ENCODE results near the gene TRDN.
"Not testable (repeated sequence)": the region's sequence is repeated elsewhere in the genome, so short reads cannot be mapped to it uniquely, and the experiment has no call there.

TRDN gene

GRCh38 chr6:123562677-123563076, 74.1 kb downstream of the TRDN start:
- DNase-seq (ENCODE audit: low spot score), result no peak
- Histone ChIP-seq H3K36me3 (ENCODE audit: low read depth) (no peaks in the 10 kb centered on the region), H3K4me3 (ENCODE audit: severe bottlenecking) (no peak overlapping the region), H3K27me3 (ENCODE audit: insufficient read depth, poor library complexity, severe bottlenecking) (no peaks in the 10 kb centered on the region), H3K27ac (ENCODE audit: poor library complexity, severe bottlenecking) (no peak overlapping the region), H3K4me1 (ENCODE audit: insufficient read depth, poor library complexity, severe bottlenecking) (no peaks in the 10 kb centered on the region), H3K9me3 (ENCODE audit: severe bottlenecking) (no peaks in the 10 kb centered on the region)
- TF ChIP-seq, protein P1, sequence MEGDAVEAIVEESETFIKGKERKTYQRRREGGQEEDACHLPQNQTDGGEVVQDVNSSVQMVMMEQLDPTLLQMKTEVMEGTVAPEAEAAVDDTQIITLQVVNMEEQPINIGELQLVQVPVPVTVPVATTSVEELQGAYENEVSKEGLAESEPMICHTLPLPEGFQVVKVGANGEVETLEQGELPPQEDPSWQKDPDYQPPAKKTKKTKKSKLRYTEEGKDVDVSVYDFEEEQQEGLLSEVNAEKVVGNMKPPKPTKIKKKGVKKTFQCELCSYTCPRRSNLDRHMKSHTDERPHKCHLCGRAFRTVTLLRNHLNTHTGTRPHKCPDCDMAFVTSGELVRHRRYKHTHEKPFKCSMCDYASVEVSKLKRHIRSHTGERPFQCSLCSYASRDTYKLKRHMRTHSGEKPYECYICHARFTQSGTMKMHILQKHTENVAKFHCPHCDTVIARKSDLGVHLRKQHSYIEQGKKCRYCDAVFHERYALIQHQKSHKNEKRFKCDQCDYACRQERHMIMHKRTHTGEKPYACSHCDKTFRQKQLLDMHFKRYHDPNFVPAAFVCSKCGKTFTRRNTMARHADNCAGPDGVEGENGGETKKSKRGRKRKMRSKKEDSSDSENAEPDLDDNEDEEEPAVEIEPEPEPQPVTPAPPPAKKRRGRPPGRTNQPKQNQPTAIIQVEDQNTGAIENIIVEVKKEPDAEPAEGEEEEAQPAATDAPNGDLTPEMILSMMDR (IDR thresholded peaks at IDR 0.05; ENCODE audit: poor library complexity, severe bottlenecking), result no peak
- ATAC-seq (ENCODE audit: low read depth), result no peak

DNA sequence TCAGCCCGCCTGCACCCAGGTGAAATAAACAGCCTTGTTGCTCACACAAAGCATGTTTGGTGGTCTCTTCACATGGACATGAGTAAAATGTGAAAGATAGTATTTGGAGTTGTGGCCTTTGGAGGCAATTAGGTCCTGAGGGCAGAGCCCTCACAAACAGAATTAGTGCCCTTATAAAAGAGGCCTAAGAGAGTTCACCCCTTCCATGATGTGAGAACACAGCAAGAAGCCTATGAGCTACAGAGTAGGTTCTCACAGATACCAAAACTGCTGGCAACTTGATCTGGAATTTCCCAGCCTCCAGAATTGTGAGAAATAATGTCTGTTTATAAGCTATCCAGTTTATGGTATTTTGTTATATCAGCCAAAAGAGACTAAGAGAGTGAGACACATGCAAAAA, 74.5 kb downstream of the TRDN start:
- no peak overlapping the region for H3K4me3 ChIP-seq (ENCODE audit: severe bottlenecking)
- ATAC-seq (ENCODE audit: low read depth) (no peak), DNase-seq (ENCODE audit: low spot score) (no peak)
- H3K27ac ChIP-seq (ENCODE audit: poor library complexity, severe bottlenecking), result no peak overlapping the region
- no peaks in the 10 kb centered on the region for H3K9me3 ChIP-seq (ENCODE audit: severe bottlenecking)
- H3K36me3 ChIP-seq (ENCODE audit: low read depth), result no peaks in the 10 kb centered on the region
- TF ChIP-seq, protein P1 (IDR thresholded peaks at IDR 0.05; ENCODE audit: poor library complexity, severe bottlenecking), result no peak
- no peaks in the 10 kb centered on the region for H3K27me3 ChIP-seq (ENCODE audit: insufficient read depth, poor library complexity, severe bottlenecking)
- no peaks in the 10 kb centered on the region for H3K4me1 ChIP-seq (ENCODE audit: insufficient read depth, poor library complexity, severe bottlenecking)

- H3K4me1 ChIP-seq (ENCODE audit: insufficient read depth, poor library complexity, severe bottlenecking); H3K36me3 ChIP-seq (ENCODE audit: low read depth); H3K27me3 ChIP-seq (ENCODE audit: insufficient read depth, poor library complexity, severe bottlenecking); ATAC-seq (ENCODE audit: low read depth); DNase-seq (ENCODE audit: low spot score); H3K9me3 ChIP-seq (ENCODE audit: severe bottlenecking); H3K27ac ChIP-seq (ENCODE audit: poor library complexity, severe bottlenecking); H3K4me3 ChIP-seq (ENCODE audit: severe bottlenecking): not testable (repeated sequence)
Measured at GRCh38 chr6:123559816-123560215, 76.9 kb downstream of the TRDN start.

DNA sequence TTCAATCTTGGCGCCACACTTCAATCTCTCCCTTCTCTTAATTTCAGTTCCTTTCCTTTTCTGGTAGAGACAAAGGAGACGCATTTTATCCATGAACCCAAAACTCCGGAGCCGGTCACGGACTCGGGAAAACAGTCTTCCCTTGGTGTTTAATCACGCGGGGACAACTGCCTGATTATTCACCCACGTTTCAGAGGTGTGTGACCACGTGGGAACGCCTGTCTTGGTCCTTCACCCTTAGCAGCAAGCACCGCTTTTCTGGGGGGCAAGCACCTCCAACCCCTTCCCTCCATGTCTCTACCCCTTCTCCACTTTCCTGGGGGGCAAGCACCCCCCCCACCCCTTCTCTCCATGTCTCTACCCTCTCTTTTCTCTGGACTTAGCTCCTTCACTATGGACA, 79.3 kb downstream of the TRDN start:
- H3K36me3 ChIP-seq (ENCODE audit: low read depth); H3K27ac ChIP-seq (ENCODE audit: poor library complexity, severe bottlenecking); H3K9me3 ChIP-seq (ENCODE audit: severe bottlenecking); DNase-seq (ENCODE audit: low spot score); H3K4me3 ChIP-seq (ENCODE audit: severe bottlenecking); H3K4me1 ChIP-seq (ENCODE audit: insufficient read depth, poor library complexity, severe bottlenecking); H3K27me3 ChIP-seq (ENCODE audit: insufficient read depth, poor library complexity, severe bottlenecking); ATAC-seq (ENCODE audit: low read depth): not testable (repeated sequence)

- H3K4me1 ChIP-seq (ENCODE audit: insufficient read depth, poor library complexity, severe bottlenecking), result no peaks in the 10 kb centered on the region
- no peak overlapping the region for H3K27ac ChIP-seq (ENCODE audit: poor library complexity, severe bottlenecking)
- H3K4me3 ChIP-seq (ENCODE audit: severe bottlenecking), result no peak overlapping the region
- no peaks in the 10 kb centered on the region for H3K27me3 ChIP-seq (ENCODE audit: insufficient read depth, poor library complexity, severe bottlenecking)
- TF ChIP-seq, protein P1 (IDR thresholded peaks at IDR 0.05; ENCODE audit: poor library complexity, severe bottlenecking), result no peak
- H3K9me3 ChIP-seq (ENCODE audit: severe bottlenecking), result no peaks in the 10 kb centered on the region
- H3K36me3 ChIP-seq (ENCODE audit: low read depth), result no peaks in the 10 kb centered on the region
- no peak for ATAC-seq (ENCODE audit: low read depth)
- DNase-seq (ENCODE audit: low spot score), result no peak
Measured at GRCh38 chr6:123551939-123552707, 84.6 kb downstream of the TRDN start.

DNA sequence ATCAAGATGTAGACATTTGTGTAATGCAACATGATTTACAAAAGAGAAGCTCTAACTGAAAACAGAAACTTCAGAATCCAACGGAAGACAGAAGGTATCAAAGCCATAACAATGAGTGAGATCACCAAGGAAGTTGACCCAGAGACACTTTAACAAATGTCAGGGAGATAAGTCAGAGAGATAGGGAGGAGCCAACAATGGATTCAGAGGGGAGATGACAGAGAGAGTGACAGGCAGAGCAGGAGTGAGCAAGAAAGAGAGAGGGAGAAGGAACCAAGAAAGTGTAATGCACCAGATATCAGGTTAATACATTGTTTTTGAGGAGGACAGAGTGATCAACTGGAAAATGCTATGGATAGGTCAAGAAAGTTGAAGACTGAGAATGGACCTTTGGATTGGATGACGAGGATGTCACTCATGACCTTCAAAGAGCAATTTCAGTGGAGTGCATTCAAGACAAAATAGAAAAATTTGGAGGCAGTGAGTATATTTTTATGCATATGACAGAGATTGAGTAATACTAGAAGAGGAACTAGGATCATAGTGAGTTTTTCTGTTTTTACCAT, 86.6 kb downstream of the TRDN start:
- DNase-seq (ENCODE audit: low spot score) (no peak), ATAC-seq (ENCODE audit: low read depth) (no peak)
- Histone ChIP-seq H3K27me3 (ENCODE audit: insufficient read depth, poor library complexity, severe bottlenecking) (no peaks in the 10 kb centered on the region), H3K4me3 (ENCODE audit: severe bottlenecking) (no peak overlapping the region), H3K36me3 (ENCODE audit: low read depth) (no peaks in the 10 kb centered on the region), H3K9me3 (ENCODE audit: severe bottlenecking) (no peaks in the 10 kb centered on the region), H3K4me1 (ENCODE audit: insufficient read depth, poor library complexity, severe bottlenecking) (no peaks in the 10 kb centered on the region), H3K27ac (ENCODE audit: poor library complexity, severe bottlenecking) (no peak overlapping the region)
- TF ChIP-seq, protein P1 (IDR thresholded peaks at IDR 0.05; ENCODE audit: poor library complexity, severe bottlenecking), result no peak
